HG02798 (cell line): ENCODE results near the gene MEIS1.

ENCODE experiments used
- ATAC-seq: cut with Tn5 transposase; IDR thresholded peaks from one replicate; pipeline ENCODE4 v1.9.1; 2021; ENCODE audit warnings: mild to moderate bottlenecking; ENCODE audit not compliant: unreplicated experiment, poor library complexity

MEIS1 gene

GRCh38 chr2:66497431-66498288 is 62.7 kb downstream of the MEIS1 start:
- ATAC-seq: no peak

GRCh38 chr2:66498289-66498975 is 63.5 kb downstream of the MEIS1 start:
- no peak for ATAC-seq

- ATAC-seq: no peak
Measured at GRCh38 chr2:66501267-66501666, 66.3 kb downstream of the MEIS1 start.

- no peak for ATAC-seq
Measured at GRCh38 chr2:66506265-66506664, 71.3 kb downstream of the MEIS1 start.

- ATAC-seq: no peak
Measured at GRCh38 chr2:66507673-66508201, 72.8 kb downstream of the MEIS1 start.

GRCh38 chr2:66508484-66509071 is 73.7 kb downstream of the MEIS1 start:
- no peak for ATAC-seq

GRCh38 chr2:66509326-66509811 is 74.4 kb downstream of the MEIS1 start:
- no peak for ATAC-seq

- ATAC-seq: no peak
Measured at GRCh38 chr2:66512626-66513025, 77.7 kb downstream of the MEIS1 start.

- no peak for ATAC-seq
Measured at GRCh38 chr2:66515743-66516142, 80.8 kb downstream of the MEIS1 start.

GRCh38 chr2:66516499-66516898 is 81.6 kb downstream of the MEIS1 start:
- no peak for ATAC-seq

GRCh38 chr2:66517772-66518171 is 82.8 kb downstream of the MEIS1 start:
- ATAC-seq: no peak

- no peak for ATAC-seq
Measured at GRCh38 chr2:66519264-66519843, 84.4 kb downstream of the MEIS1 start.

GRCh38 chr2:66521291-66521922 is 86.5 kb downstream of the MEIS1 start:
- ATAC-seq: no peak

GRCh38 chr2:66522611-66523376 is 87.9 kb downstream of the MEIS1 start:
- ATAC-seq: no peak

- no peak for ATAC-seq
Measured at GRCh38 chr2:66523377-66523969, 88.5 kb downstream of the MEIS1 start.

GRCh38 chr2:66523990-66524389 is 89.1 kb downstream of the MEIS1 start:
- no peak for ATAC-seq

- ATAC-seq: no peak
Measured at GRCh38 chr2:66525606-66526005, 90.7 kb downstream of the MEIS1 start.

GRCh38 chr2:66526180-66526579 is 91.3 kb downstream of the MEIS1 start:
- ATAC-seq: no peak
